ENCODE results near the gene CKAP2L.

DNA sequence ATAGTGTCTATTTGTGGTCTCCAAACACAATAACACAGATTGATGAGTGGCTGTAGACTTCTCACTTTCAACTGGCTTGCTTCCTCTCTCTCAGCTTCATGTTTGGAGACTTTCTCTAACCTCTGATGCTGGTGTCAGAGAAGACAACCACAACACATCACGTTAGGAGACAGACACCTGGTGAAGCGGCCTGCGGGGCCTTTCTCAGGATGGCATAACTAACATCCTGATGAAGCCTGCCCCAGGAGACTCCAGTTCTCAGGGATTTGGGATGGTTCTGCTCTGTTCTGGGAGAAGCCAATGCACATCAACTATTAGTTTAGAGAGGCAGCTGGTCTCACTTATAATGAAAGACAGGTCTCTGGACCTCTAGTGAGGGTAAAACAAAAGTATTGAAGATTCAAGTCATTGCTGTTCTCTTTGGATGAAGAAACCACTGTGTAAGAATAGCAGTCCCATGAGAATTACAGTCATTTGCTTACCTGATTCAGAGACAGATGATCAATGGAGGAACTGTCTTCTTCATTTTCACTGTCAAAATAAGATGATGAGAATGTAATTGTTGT, 17.9 kb upstream of the CKAP2L start:
- TF ChIP-seq, protein P1, sequence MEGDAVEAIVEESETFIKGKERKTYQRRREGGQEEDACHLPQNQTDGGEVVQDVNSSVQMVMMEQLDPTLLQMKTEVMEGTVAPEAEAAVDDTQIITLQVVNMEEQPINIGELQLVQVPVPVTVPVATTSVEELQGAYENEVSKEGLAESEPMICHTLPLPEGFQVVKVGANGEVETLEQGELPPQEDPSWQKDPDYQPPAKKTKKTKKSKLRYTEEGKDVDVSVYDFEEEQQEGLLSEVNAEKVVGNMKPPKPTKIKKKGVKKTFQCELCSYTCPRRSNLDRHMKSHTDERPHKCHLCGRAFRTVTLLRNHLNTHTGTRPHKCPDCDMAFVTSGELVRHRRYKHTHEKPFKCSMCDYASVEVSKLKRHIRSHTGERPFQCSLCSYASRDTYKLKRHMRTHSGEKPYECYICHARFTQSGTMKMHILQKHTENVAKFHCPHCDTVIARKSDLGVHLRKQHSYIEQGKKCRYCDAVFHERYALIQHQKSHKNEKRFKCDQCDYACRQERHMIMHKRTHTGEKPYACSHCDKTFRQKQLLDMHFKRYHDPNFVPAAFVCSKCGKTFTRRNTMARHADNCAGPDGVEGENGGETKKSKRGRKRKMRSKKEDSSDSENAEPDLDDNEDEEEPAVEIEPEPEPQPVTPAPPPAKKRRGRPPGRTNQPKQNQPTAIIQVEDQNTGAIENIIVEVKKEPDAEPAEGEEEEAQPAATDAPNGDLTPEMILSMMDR (IDR thresholded peaks at IDR 0.05) = no peak
- TF ChIP-seq POLR2A (IDR thresholded peaks at IDR 0.05) (no peak), POLR2AphosphoS5 (IDR thresholded peaks at IDR 0.05) (no peak)

All from breast epithelium (tissue), 3 donors.